Activated CD8-positive, alpha-beta memory T cell treated with anti-CD3 and anti-CD28 coated beads, Interleukin-2, amount 50 U/mL, for 24 hours (primary cell): ENCODE results near the gene ACOT8.
"Not testable (repeated sequence)": the region's sequence is repeated elsewhere in the genome, so short reads cannot be mapped to it uniquely, and the experiment has no call there.

ENCODE experiments used
- DNase-seq: peaks from one replicate; pipeline ENCODE4 v3.0.0-alpha.2; 2020; ENCODE audit errors: extremely low read depth

The ACOT8 gene

DNA sequence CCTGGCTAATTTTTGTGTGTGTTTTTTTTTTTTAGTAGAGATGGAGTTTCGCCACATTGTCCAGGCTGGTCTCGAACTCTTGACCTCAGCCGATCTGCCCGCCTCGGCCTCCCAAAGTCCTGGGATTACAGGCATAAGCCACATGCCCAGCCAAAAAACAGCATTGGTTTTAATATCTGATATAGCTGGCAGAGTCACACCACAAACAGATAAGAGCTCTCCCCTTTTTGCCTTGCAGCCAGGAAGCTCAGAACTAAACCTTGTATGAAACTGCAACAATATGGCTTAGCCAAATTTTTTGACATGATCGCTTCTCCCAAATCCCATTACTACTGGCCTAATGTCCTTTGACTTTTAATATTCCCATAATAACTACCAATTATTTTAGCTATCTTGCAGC, 4.9 kb downstream of the ACOT8 start:
- DNase-seq, result no peak

GRCh38 chr20:45851501-45851900, 5.7 kb downstream of the ACOT8 start:
- no peak for DNase-seq

- no peak for DNase-seq
Observed at GRCh38 chr20:45850926-45851325, 6.3 kb downstream of the ACOT8 start.

DNA sequence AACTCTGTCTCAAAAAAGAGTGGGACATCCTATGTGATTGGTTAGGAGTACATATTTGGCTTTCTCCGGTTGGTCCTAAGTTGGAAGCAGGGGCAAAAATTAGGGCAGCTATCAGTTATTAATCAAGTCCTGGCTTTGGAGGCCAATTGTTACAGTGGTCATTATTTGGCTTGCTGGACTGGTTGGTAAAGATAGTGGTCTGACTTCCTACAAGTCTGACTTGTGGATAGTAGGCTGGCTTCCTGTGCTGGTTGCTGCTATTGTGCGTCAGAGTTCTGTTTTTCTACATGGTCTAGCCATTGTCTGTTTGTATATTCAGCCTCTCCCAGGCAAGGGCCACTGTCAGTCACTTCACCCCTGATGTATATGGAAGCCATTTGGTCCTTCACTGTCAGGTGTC, 7.0 kb downstream of the ACOT8 start:
- no peak for DNase-seq

DNA sequence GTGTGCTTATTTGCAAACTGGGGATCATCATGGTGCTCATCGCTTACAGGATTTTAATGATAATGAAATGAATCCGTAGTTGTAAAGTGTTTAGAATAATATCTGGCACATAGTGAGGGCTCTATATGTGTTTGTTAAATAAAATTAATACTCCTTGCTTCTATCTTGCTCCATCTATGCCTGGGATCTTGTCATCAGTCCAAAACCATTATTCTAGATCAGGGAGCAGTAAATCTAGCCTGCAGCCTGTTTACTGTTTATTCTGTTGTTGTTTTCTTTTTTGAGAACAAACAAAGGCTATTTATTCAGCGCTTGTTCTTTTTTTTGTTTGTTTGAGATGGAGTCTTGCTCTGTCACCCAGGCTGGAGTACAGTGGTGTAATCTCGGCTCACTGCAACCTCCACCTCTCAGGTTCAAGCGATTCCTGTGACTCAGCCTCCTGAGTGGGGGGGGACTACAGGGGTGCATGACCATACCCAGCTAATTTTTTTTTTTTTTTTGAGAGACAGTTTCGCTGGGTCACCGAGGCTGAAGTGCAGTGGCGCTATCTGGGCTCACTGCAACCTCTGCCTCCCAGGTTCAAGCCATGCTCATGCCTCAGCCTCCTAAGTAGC, 8.1 kb downstream of the ACOT8 start:
- no peak for DNase-seq

DNA sequence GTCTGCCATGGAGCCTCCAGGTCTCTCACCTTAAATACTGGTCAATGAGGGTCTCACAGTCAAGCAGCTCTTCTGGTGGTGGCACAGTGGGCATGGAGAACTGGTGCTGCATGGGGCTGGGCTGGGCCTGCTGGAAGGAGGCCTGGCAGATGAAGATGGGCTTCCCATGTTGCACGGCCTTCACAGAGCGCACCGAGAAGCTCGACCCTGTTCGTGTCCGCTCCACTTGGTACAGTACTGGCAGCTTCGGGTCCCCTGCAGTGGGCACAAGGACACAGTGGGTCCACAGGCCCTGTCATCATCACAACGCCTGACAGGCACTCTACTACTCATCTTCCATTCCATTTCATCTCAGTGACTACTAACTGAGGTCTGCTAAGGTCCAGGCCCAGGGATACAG, 8.8 kb downstream of the ACOT8 start:
- no peak for DNase-seq

DNA sequence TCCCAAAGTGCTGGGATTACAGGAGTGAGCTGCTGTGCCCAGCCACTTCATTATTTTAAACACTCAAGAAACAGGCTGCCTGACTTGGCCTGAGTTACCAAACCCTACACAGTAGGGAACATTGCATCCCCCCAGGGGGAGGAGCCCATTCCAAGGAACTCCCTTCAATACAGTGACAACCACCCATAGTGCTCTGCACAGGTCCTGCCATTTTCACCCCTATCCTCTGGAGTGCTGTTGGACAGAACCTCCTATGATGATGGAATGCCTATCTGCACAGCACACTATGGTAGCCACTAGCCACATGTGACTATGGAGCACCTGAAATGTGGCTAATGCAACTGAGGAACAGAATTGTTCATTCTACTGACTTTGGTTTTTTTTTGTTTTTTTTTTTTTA, 11.7 kb downstream of the ACOT8 start:
- DNase-seq, result no peak

DNA sequence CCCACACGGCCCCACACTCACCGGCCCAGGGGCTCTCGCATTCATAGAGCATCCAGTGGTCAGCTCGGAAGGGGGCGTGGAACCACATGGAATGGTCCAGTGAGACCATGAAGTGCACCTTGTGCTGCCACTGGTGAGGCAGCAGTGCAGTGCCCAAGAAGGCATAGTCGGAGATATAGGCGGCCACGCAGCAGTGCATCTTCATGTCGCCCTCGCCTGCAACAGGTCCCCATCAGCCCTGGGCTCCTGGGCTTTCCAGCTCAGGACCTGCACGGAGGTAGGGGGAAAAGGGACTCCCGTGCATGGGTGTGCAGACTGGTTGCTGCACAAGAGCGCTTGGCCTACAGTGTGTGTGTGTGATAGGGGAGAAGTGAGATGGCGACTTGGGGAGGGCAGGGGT, 13.7 kb downstream of the ACOT8 start:
- no peak for DNase-seq

DNA sequence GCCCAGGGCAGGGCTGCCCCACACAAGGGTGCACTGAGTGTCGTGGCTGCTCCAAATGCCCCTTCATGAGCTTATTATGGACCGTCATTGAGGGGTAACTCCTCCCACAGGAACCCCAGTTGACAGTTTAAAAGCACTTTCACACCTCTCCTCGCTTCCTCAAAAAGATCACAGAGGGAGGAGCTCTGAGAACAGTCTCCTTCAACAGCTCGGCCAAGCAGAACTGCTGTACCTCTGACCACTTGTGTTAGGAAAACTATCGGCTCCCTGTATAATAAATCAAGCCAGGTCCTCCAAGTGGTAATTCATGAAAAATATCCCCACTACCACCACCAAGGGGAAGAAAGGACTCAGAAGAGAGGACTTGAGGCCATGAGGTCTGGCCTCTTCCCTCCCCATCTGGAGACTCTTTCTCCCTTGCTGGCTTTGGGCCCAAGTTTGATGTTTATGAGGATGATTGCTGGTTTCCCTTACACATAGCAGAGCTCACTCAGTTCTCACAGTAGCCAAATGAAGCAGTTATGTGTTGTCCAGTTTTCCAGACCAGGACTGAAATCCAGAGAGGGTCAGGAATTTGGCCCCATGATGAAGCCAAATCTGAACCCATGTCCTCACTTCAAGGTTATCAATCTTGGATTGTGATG, 14.9 kb downstream of the ACOT8 start:
- DNase-seq, result no peak

DNA sequence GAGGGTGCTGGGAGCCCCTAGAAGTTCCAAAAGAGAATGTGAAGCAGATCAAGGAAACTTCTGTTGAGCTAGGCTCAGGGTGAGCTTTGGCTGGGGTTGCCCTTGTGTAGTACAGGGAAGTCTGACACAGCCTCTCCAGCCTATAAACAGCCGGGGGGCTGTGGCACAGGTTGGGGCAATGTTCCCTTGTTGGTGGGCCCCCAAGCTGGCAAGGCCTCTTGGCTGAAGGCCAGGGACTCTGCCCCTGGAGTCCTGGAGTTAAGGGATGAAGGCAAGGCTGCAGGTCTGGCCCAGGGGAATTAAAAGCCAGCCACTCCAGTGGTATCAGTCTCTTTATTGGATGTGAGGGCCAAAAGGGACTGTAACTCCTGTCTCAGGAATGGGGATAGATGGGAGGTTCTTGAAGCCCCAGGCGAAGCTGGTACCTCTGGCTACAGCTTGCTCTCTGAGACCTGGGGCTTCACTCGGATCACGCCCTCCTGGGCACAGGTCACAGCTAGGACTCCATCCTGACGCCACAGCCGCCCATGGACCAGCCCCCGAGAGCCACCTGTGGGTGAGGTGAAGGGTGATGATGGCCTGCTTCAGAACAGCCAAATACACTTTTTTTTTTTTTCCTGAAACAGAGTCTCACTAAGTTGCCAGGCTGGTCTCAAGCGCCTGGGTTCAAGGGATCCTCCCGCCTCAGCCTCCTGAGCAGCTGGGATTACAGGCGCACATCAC, 15.6 kb downstream of the ACOT8 start:
- DNase-seq, result no peak

DNA sequence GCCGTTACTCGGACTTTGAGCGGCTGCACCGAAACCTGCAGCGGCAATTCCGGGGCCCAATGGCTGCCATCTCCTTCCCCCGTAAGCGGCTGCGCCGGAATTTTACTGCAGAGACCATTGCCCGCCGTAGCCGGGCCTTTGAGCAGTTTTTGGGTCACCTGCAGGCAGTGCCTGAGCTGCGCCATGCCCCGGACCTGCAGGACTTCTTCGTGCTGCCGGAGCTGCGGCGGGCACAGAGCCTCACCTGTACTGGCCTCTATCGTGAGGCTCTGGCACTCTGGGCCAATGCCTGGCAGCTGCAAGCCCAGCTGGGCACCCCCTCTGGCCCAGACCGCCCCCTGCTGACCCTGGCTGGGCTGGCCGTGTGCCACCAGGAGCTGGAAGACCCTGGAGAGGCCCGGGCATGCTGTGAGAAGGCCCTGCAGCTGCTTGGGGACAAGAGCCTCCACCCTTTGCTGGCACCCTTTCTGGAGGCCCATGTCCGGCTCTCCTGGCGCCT, 16.4 kb downstream of the ACOT8 start:
- DNase-seq, result no peak

DNA sequence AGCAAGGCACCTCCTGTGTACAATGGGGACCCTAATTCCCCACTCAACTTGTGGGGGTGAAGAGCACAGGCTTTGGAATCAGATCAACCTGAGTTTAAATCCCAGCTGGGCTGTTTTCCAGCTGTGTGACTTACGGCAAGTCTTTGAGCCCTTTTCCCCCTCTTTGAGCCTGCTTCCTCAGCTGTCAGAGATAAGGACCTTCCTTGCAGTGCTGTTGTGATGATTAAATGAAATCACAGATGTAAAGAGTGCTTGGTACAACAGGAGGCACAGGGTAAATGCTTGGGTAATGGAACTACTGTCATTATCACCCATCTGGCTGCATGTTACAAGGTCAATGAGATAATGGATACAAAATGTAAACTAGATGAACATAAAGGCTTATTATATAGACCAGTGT, 20.4 kb downstream of the ACOT8 start:
- no peak for DNase-seq

DNA sequence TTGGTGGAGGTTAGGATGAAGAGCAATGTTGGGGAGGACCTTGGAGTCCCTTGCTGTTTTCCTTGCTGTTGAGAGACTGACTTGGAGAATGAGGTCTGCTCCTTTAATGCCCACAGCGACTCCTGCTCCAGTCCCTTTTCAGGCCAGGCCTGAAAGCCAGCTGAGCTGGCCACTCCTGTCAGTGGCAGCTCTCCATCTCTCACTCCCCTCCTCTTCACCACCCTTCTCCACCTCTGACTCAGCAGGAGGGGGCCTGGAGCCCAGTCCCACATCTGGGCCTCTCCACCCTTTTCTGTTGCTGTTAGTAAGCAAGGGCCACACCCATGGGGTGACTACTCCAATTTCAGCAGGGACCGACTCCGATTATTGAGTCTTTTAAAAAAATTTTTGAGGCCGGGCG, 21.4 kb downstream of the ACOT8 start:
- no peak for DNase-seq

DNA sequence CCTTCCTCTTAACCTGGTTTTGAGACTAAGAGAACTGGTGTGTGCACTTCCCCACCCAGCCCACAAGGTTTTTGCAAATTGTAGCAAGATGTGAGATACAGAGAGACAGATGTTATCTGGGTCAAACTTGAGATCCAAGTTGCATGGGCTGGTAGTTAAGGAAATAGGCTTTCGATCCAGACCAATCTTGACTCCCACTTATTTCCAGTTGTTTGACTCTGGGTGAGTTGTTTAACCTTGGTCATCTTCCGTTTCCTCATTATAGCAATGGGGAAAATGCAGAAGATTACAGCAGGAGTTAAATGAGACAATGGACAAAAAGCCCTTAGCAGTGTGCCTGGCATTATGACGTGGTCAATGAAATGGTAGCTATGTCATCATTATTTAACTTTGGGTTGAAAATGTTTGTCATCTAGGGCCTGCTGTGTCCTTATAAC, 21.8 kb downstream of the ACOT8 start:
- no peak for DNase-seq

DNA sequence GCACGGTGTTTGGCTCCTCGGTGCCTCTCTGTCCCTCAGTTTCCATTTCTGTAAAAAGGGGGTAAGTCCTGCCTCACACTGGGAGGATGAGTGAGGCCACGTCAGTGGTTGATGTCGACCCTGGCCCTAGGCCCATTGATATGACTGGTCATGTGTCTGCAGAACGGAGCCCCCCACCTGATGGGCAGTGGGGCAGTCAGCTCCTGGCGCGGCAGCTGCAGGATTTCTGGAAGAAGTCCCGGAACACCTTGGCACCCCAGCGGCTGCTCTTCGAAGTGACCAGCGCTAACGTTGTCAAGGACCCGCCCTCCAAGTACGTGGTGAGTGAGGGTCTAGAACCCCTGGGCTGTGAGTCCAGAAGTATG, 22.4 kb downstream of the ACOT8 start:
- no peak for DNase-seq

DNA sequence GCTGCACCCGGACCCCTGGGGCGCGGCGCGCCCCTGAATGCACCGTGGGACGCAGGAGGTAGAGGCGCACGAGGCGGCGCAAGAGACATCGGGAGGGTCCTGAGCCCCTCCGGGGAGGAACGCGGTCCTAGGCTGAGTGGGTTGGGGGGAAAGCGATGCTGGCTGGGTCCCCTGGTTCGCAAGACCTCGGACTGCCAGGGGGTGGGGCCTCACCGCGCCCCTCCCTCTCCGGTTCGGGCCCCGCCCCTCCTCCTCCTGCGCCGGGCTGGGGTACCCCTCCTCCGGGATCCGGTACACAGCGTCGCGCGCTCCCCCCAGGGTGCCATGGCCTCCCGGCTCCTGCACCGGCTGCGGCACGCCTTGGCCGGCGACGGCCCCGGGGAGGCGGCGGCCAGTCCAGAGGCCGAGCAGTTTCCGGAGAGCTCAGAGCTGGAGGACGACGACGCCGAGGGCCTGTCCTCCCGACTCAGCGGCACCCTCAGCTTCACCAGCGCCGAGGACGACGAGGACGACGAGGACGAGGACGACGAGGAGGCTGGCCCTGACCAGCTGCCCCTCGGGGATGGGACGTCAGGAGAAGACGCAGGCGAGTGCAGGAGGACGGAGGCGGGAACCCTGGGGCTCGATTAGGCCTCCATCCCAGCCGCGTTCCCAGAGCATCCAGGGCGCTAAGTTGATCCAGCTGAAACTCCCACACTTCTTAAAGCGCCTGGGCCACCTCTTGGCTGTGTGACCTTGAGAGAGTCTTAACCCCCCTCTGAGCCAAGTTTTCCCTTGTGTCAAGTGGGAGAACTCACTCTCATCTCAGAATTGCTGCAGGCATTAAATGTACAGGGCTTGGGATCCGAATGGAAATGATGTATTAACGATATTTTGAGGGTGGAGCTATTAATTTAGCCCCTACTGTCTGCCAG, 23.1 kb downstream of the ACOT8 start:
- DNase-seq, result no peak

DNA sequence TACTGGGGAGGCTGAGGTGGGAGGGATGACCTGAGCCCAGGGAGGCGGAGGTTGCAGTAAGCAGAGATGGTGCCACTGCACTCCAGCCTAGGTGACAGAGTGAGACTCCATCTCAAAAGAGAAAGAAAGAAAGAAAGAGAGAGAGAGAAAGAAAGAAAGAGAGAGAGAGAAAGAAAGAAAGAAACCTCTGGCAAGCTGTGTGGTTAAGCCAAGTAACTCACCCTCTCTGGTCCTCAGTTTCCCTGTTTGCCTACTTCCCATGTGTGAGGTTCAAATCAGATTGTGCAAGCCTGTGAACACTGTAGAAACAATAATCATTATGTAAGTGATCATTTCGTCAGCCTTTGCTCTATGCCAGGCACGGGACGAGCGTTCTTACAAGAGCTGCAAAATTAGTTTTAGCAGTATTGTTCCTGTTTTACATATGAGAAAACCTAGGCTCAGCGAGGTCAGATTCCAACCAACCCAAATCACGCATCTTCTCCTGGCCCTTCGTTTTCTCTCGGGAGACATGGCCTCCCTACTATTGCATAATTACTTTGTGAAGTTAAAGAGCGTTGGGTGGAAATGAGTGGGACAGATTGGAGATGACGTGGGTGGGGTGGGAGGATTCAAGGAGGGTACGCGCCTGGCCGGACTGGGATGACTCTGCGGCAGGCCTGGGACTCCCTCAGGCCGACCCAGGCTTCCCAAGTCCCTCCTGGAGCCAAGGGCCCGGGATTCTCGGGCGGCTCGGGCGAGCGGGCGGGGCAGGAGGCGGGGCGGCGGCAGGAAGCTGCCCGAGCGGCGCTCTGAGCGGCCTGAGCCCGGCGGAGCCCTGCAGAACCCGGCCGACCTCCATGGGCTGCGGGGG, 23.9 kb downstream of the ACOT8 start, which contains the start of gene SNX21:
TSS of gene SNX21 (plus strand) at position 770 of the 853 bp plus-strand sequence. CDS start 121 bp downstream, outside the sequence.
- DNase-seq, result no peak

GRCh38 chr20:45832619-45833018, 24.6 kb downstream of the ACOT8 start:
- no peak for DNase-seq

GRCh38 chr20:45829673-45830106, 27.5 kb downstream of the ACOT8 start:
- not testable (repeated sequence) for DNase-seq

- no peak for DNase-seq
Observed at GRCh38 chr20:45828589-45828988, 28.6 kb downstream of the ACOT8 start.

DNA sequence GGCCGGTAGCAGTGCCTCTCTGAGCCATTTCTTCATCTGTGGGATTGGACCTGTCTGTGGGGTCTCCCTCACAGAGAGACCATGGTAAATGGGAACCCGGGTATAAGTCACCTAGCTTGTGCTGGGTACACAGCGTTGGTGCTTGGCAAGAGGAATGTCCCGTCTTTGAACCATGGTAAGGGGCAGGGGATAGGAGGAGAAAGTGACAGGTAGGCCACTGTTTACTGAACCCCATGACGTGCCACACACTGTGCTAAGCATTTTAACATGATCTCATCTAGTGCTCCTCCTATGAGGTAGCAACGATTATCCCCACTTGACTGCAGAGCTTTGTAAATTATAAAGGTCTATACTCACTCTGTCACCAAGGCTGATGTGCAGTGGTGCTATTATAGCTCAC, 29.5 kb downstream of the ACOT8 start:
- DNase-seq, result no peak
